CD4-positive, alpha-beta T cell (primary cell): ENCODE measurements around the gene DISP2. TPM values are rescaled to one million over a fixed set of nuclear protein-coding genes. Genes with fewer than 3 reads are reported as not detected.

Source experiments
- ATAC-seq: fragments of 200-7000 bp; cut with Tn5 transposase; one replicate; pipeline ENCODE4 v1.10.0; 2022; ENCODE audit warnings: mild to moderate bottlenecking; ENCODE audit not compliant: poor library complexity
- CTCF ChIA-PET: fragments of 350-600 bp; sonication (Branson Sonifier 250); formaldehyde crosslinking; loops from one replicate; lab custom pipeline; 2021; ENCODE audit warnings: antibody characterized with exemption, inconsistent platforms; lab: Charles Lee
- POLR2A ChIA-PET: fragments of 350-600 bp; sonication (Branson Sonifier 250); formaldehyde crosslinking; loops from one replicate; lab custom pipeline; 2021; ENCODE audit warnings: antibody characterized with exemption, inconsistent platforms; lab: Charles Lee
- DNase-seq, 14 experiments: peaks; one replicate each; pipeline ENCODE4 v3.0.0-alpha.2; 2013 to 2020; ENCODE audit warnings: mixed read lengths in 2 of 14
- H3K27ac ChIP-seq, 2 donors: one replicate each; pipeline versions ENCODE4 v1.5.1 to v1.7.0; 2013; ENCODE audit warnings: low read length in 2 of 2, low read depth in 1 of 2, mild to moderate bottlenecking in 1 of 2
- H3K27me3 ChIP-seq, 2 experiments: 1 replicate in 1 of 2; 2 replicates in 1 of 2; pipeline versions ENCODE4 v1.6.1 to v1.7.0; 2013; ENCODE audit warnings: low read length in 2 of 2, control low read depth in 1 of 2, mild to moderate bottlenecking in 1 of 2, moderate library complexity in 1 of 2; ENCODE audit not compliant: insufficient read depth in 2 of 2, control insufficient read depth in 1 of 2
- H3K36me3 ChIP-seq: one replicate; pipeline ENCODE4 v1.6.1; 2013; ENCODE audit warnings: low read length, control low read depth; ENCODE audit not compliant: insufficient read depth
- H3K4me1 ChIP-seq: one replicate; pipeline ENCODE4 v1.6.1; 2013; ENCODE audit warnings: low read length, control low read depth; ENCODE audit not compliant: insufficient read depth
- H3K4me3 ChIP-seq: one replicate; pipeline ENCODE4 v1.5.1; 2013; ENCODE audit warnings: mild to moderate bottlenecking, low read length, moderate library complexity
- H3K9me3 ChIP-seq, 2 experiments: 1 replicate in 1 of 2; 2 replicates in 1 of 2; pipeline versions ENCODE4 v1.6.1 to v1.7.0; 2013; ENCODE audit warnings: low read length in 2 of 2, mild to moderate bottlenecking in 2 of 2, control low read depth in 1 of 2, moderate library complexity in 1 of 2; ENCODE audit not compliant: control insufficient read depth in 1 of 2, insufficient read depth in 1 of 2
- H3K27ac Mint-ChIP-seq: one replicate; pipeline ENCODE4 v1.8.0; 2020; ENCODE audit warnings: mixed read lengths
- H3K27me3 Mint-ChIP-seq: one replicate; pipeline ENCODE4 v1.8.0; 2021; ENCODE audit warnings: mixed read lengths
- H3K36me3 Mint-ChIP-seq: one replicate; pipeline ENCODE4 v1.8.0; 2021; ENCODE audit warnings: low read depth, mixed read lengths
- H3K4me1 Mint-ChIP-seq: one replicate; pipeline ENCODE4 v1.8.0; 2021; ENCODE audit warnings: low read depth, mixed read lengths
- H3K4me3 Mint-ChIP-seq: one replicate; pipeline ENCODE4 v1.8.0; 2020; ENCODE audit warnings: mild to moderate bottlenecking, mixed read lengths
- H3K9me3 Mint-ChIP-seq: one replicate; pipeline ENCODE4 v1.8.0; 2020; ENCODE audit warnings: mixed read lengths
- intact Hi-C, 2 experiments: fragments of 100-400 bp; cut with DNase I in 1 of 2; cut with micrococcal nuclease in 1 of 2; formaldehyde crosslinking; loops; one replicate each; pipeline versions ENCODE4 v1.15.1 to v1.9.0; 2023 to 2025; cut with DNase I, micrococcal nuclease
- total RNA-seq, 174 experiments: library from RNA in 2 of 174; stranded (reverse) in 2 of 174; gene quantifications; one replicate each; pipeline ENCODE4 v1.2.3 and lab custom pipeline; 2021 to 2026
- TF ChIP-seq, protein P1 (sequence below): fragments of 200-600 bp; IDR thresholded peaks from one replicate; pipeline ENCODE4 v1.8.0; 2022; ENCODE audit warnings: antibody characterized with exemption, mild to moderate bottlenecking

The DISP2 gene
- total RNA-seq, 2 experiments from 2014 or later = 0.03 to 0.06 TPM

DNA sequence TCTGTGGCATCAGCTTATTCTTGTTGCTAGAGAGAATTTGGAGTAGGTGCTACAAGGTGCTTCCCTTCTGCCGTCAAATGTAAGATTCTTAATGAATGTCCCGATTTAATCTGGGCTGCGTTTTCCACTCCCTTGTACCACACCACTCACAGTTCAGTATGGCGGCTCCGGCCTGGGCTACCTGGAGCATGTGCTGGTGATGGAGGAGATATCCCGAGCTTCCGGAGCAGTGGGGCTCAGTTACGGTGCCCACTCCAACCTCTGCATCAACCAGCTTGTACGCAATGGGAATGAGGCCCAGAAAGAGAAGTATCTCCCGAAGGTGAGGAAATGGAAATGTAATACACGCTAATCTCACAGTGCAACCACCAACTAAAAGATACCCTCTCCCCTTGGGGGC lies 52.5 kb downstream of the DISP2 start:
- Mint-ChIP-seq H3K36me3 (peaks cover 75% of the 10 kb centered on the region), H3K9me3 (no peaks in the 10 kb centered on the region), H3K27me3 (no peaks in the 10 kb centered on the region), H3K27ac (no peak overlapping the region), H3K4me3 (no peak overlapping the region), H3K4me1 (peaks cover 26% of the 10 kb centered on the region)
- peaks cover 14% of the 10 kb centered on the region for H3K4me1 ChIP-seq
- peaks cover 63% of the 10 kb centered on the region for H3K36me3 ChIP-seq
- H3K9me3 ChIP-seq = no peaks in the 10 kb centered on the region
- H3K27ac ChIP-seq = no peak overlapping the region
- ATAC-seq = no peak
- no peak overlapping the region for H3K4me3 ChIP-seq
- TF ChIP-seq, protein P1, sequence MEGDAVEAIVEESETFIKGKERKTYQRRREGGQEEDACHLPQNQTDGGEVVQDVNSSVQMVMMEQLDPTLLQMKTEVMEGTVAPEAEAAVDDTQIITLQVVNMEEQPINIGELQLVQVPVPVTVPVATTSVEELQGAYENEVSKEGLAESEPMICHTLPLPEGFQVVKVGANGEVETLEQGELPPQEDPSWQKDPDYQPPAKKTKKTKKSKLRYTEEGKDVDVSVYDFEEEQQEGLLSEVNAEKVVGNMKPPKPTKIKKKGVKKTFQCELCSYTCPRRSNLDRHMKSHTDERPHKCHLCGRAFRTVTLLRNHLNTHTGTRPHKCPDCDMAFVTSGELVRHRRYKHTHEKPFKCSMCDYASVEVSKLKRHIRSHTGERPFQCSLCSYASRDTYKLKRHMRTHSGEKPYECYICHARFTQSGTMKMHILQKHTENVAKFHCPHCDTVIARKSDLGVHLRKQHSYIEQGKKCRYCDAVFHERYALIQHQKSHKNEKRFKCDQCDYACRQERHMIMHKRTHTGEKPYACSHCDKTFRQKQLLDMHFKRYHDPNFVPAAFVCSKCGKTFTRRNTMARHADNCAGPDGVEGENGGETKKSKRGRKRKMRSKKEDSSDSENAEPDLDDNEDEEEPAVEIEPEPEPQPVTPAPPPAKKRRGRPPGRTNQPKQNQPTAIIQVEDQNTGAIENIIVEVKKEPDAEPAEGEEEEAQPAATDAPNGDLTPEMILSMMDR = no peak
- ChIA-PET CTCF (interaction anchor here (0.6 kb wide), 1 partner anchor 11 kb away, joined by 3 read pairs; no protein-coding TSS in a partner anchor), POLR2A (no interaction called here)
- intact Hi-C loops = loop anchor here in 1 of 2 experiments (10.0 kb wide), 1 partner anchor 626 kb away; the partner anchor contains the start of gene FSIP1
- no peaks in the 10 kb centered on the region for H3K27me3 ChIP-seq
- DNase-seq = no peak

DNA sequence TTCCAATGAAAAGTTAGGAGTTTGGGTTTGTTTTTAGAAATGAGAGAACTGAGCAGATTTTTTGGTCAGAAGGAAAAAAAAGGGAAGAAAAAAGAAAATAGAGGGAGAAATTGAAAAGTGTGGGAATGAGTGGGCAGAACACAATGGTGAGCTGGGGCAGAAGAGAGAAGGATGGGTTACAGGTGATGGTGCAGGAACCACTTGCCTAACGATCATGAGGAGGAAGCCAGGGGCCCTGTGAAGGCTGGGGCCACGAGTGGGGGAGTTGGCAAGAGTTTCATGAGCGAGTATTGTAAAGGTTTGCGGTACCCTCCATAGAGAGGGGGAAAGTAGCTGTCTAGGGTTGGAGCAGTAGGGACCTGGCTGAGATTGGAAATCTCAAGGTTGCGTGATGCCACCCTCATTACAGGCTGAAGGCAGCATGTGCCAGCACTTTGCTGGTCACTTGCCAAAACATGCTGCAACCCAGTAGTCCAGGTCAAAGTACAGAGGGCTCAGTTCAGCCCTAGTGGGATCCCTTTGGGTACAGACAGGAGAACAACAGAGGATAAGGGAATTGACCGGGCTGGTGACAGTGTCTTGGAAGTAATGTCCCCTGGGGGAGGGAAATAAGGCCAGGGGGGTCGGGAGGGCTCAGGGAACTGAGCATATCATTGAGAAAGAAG lies 54.2 kb downstream of the DISP2 start:
- TF ChIP-seq, protein P1 = no peak
- ChIA-PET POLR2A (interaction anchor here (0.6 kb wide), 1 partner anchor 274 kb away, joined by 3 read pairs; no protein-coding TSS in a partner anchor), CTCF (interaction anchor here (1.4 kb wide), 1 partner anchor 10 kb away, joined by 5 read pairs; no protein-coding TSS in a partner anchor)
- peaks cover 75% of the 10 kb centered on the region for H3K36me3 ChIP-seq
- H3K9me3 ChIP-seq = no peaks in the 10 kb centered on the region
- intact Hi-C loops = loop anchor here in 1 of 2 experiments (10.0 kb wide), 1 partner anchor 627 kb away; the partner anchor contains the start of gene FSIP1
- no peak overlapping the region for H3K27ac ChIP-seq
- ATAC-seq (no peak), DNase-seq (no peak)
- H3K36me3 Mint-ChIP-seq = peaks cover 78% of the 10 kb centered on the region
- no peaks in the 10 kb centered on the region for H3K9me3 Mint-ChIP-seq
- H3K4me1 ChIP-seq = no peaks in the 10 kb centered on the region
- peaks cover 14% of the 10 kb centered on the region for H3K4me1 Mint-ChIP-seq
- no peaks in the 10 kb centered on the region for H3K27me3 Mint-ChIP-seq
- H3K27me3 ChIP-seq = no peaks in the 10 kb centered on the region
- H3K4me3 Mint-ChIP-seq = no peak overlapping the region
- no peak overlapping the region for H3K27ac Mint-ChIP-seq
- no peak overlapping the region for H3K4me3 ChIP-seq

- Histone ChIP-seq H3K36me3 (peaks cover 72% of the 10 kb centered on the region), H3K4me3 (no peak overlapping the region), H3K9me3 (no peaks in the 10 kb centered on the region), H3K27me3 (no peaks in the 10 kb centered on the region), H3K4me1 (no peaks in the 10 kb centered on the region), H3K27ac (no peak overlapping the region)
- ChIA-PET CTCF (interaction anchor here (1.4 kb wide), 1 partner anchor 9 kb away, joined by 5 read pairs; no protein-coding TSS in a partner anchor), POLR2A (interaction anchor here (0.6 kb wide), 1 partner anchor 275 kb away, joined by 3 read pairs; no protein-coding TSS in a partner anchor)
- TF ChIP-seq, protein P1 = no peak
- no peaks in the 10 kb centered on the region for H3K9me3 Mint-ChIP-seq
- H3K27ac Mint-ChIP-seq = no peak overlapping the region
- peaks cover 76% of the 10 kb centered on the region for H3K36me3 Mint-ChIP-seq
- no peak for ATAC-seq
- no peaks in the 10 kb centered on the region for H3K27me3 Mint-ChIP-seq
- H3K4me1 Mint-ChIP-seq = peaks cover 6% of the 10 kb centered on the region
- intact Hi-C loops = loop anchor here in 1 of 2 experiments (10.0 kb wide), 1 partner anchor 628 kb away; the partner anchor contains the start of gene FSIP1
- DNase-seq = no peak
- no peak overlapping the region for H3K4me3 Mint-ChIP-seq
Measured at GRCh38 chr15:40413036-40413435, 55.0 kb downstream of the DISP2 start.
